ENCODE measurements around the gene SNX27.
"Not testable (repeated sequence)": the region's sequence is repeated elsewhere in the genome, so short reads cannot be mapped to it uniquely, and the experiment has no call there.

The SNX27 gene

DNA sequence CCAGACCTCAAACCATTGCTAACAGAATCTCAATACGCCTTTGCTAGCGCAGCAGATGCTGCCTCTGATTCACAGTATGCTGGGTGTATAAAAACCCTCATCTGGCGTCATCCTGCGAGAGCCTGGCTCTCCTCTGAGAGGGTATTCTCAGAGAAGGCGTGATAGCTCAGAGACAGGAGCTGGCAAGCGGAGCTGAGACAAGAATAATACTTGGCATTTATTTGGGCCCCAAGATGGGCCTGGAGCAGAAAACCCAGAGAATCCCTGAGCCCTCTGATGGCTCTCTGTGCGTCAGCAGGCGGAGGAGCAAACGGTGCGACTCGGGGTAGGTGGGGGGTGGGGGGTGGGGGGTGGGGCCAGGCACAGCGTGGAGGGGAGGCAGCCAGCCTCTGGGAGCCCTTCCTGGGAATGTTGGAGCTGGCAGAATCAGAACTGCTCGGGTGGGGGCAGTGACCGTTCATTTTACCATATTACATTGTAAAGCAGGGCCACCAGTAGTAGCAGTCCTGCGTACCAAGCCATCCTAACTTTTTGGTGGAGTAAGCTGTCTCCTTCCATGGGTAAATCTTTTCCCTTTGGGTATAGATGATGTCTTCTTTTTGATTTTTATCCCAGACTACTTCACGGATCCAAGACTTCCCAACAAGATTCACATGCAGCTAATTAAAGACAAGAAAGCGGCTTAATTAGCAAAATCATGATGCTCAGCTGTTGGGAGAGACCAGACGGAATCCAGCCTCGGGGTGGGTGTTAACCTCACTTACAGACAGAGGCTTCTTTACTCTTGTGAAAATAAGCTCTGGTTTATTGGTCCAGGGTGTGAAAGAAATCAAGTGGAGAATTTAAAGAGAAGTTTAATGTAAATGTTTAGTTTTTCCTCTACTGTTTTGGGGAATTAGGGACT, 116.6 kb downstream of the SNX27 start:
- Histone ChIP-seq H3K36me3 (ENCODE audit: control insufficient read depth in 1 of 2, insufficient read depth in 2 of 2, low read length in 2 of 2) (no peaks in the 10 kb centered on the region), H3K9ac (ENCODE audit: low read depth in 1 of 2, low read length in 2 of 2) (no peak overlapping the region), H3K9me3 (ENCODE audit: control insufficient read depth in 1 of 2, low read length in 2 of 2) (no peaks in the 10 kb centered on the region), H3K4me1 (ENCODE audit: control insufficient read depth in 1 of 2, insufficient read depth in 2 of 2, low read length in 2 of 2) (peaks cover 0 to 8% of the 10 kb centered on the region in 2 donors), H3K27ac (ENCODE audit: low read depth, low read length) (no peak overlapping the region), H3K4me3 (ENCODE audit: low read depth in 1 of 2, low read length in 2 of 2) (no peak overlapping the region), H3K27me3 (ENCODE audit: control insufficient read depth in 1 of 2, insufficient read depth in 2 of 2, low read length in 2 of 2) (no peaks in the 10 kb centered on the region)

DNA sequence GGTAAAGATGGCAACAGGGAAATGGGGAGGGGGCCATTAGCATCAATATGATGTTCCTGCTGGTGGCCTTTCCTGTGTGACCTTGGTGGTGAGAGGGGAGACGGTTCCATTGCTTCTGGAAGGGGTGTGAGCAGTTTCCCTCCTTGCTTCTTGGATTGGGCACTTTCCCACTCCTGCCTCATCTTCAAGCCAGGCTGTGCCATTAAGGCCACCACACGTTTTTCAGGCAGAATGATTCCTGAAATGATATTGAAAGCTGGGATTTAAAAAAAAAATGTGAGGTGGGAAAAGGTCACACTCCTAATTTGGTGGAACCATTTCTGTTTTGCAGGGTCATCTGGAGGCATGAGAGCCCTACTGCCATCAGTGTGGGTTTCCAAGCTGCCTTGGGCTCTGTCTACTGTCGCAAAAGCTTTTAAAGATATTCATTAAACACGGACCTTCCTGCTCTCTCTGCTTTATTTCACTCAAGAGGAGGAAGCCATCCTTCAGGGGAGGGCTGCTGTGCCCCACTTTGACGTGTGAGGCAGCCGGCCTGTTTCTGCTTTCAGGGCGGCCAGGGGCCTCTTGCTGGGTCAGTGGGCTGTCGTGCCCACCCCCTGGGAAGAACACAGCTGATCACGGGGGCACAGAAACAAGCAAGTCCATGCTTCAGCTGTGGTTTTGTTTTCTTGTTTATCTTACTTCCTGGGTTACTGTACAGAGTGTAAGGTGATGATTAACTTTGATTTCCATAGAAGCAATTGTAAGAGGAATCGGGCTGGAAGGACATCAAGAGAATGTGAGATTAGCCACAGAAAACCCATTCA, 117.5 kb downstream of the SNX27 start:
- no peaks in the 10 kb centered on the region for H3K9me3 ChIP-seq (ENCODE audit: control insufficient read depth in 1 of 2, low read length in 2 of 2)
- H3K4me3 ChIP-seq (ENCODE audit: low read depth in 1 of 2, low read length in 2 of 2): peak overlapping the region; percentile 46 to 50
- peaks cover 0 to 8% of the 10 kb centered on the region in 2 donors for H3K4me1 ChIP-seq (ENCODE audit: control insufficient read depth in 1 of 2, insufficient read depth in 2 of 2, low read length in 2 of 2)
- H3K27ac ChIP-seq (ENCODE audit: low read depth, low read length): peak overlapping the region; percentile 53
- H3K36me3 ChIP-seq (ENCODE audit: control insufficient read depth in 1 of 2, insufficient read depth in 2 of 2, low read length in 2 of 2): no peaks in the 10 kb centered on the region
- no peaks in the 10 kb centered on the region for H3K27me3 ChIP-seq (ENCODE audit: control insufficient read depth in 1 of 2, insufficient read depth in 2 of 2, low read length in 2 of 2)
- peak overlapping the region; percentile 5 to 51 for H3K9ac ChIP-seq (ENCODE audit: low read depth in 1 of 2, low read length in 2 of 2)

GRCh38 chr1:151729966-151730291, 118.1 kb downstream of the SNX27 start:
- Histone ChIP-seq H3K4me3 (ENCODE audit: low read depth in 1 of 2, low read length in 2 of 2) (no peak overlapping the region), H3K27me3 (ENCODE audit: control insufficient read depth in 1 of 2, insufficient read depth in 2 of 2, low read length in 2 of 2) (no peaks in the 10 kb centered on the region), H3K9ac (ENCODE audit: low read depth in 1 of 2, low read length in 2 of 2) (no peak overlapping the region)

DNA sequence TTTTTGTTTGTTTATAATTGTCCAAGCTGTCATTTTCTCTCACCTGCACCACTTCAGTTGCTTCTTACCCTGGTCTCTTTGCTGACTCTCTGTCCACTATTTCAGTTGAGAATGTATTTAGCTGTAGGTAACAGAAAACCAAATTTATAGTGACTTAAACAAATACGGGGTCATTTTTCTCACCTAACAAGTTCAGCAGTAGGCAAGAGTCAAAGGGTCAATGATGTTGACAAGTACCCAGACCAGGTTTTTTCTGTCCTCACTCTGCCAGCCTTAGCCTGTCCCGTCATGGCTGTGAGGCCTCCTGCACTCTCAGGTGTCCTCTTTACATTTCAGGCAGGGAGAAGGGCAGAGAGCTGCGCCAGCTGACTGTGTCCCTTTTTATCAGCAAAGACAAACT, 121.3 kb downstream of the SNX27 start:
- peaks cover 2 to 12% of the 10 kb centered on the region in 2 donors for H3K4me1 ChIP-seq (ENCODE audit: control insufficient read depth in 1 of 2, insufficient read depth in 2 of 2, low read length in 2 of 2)
- H3K27me3 ChIP-seq (ENCODE audit: control insufficient read depth in 1 of 2, insufficient read depth in 2 of 2, low read length in 2 of 2): no peaks in the 10 kb centered on the region
- H3K27ac ChIP-seq (ENCODE audit: low read depth, low read length): no peak overlapping the region
- peaks cover 10 to 14% of the 10 kb centered on the region in 2 donors for H3K9me3 ChIP-seq (ENCODE audit: control insufficient read depth in 1 of 2, low read length in 2 of 2)
- no peaks in the 10 kb centered on the region for H3K36me3 ChIP-seq (ENCODE audit: control insufficient read depth in 1 of 2, insufficient read depth in 2 of 2, low read length in 2 of 2)
- no peak overlapping the region for H3K4me3 ChIP-seq (ENCODE audit: low read depth in 1 of 2, low read length in 2 of 2)
- H3K9ac ChIP-seq (ENCODE audit: low read depth in 1 of 2, low read length in 2 of 2): no peak overlapping the region

More at GRCh38 chr1:151729966-151730291, 118.1 kb downstream of the SNX27 start:
- Histone ChIP-seq H3K4me1 (ENCODE audit: control insufficient read depth in 1 of 2, insufficient read depth in 2 of 2, low read length in 2 of 2) (peaks cover 1 to 11% of the 10 kb centered on the region in 2 donors), H3K36me3 (ENCODE audit: control insufficient read depth in 1 of 2, insufficient read depth in 2 of 2, low read length in 2 of 2) (no peaks in the 10 kb centered on the region), H3K9me3 (ENCODE audit: control insufficient read depth in 1 of 2, low read length in 2 of 2) (no peaks in the 10 kb centered on the region), H3K27ac (ENCODE audit: low read depth, low read length) (no peak overlapping the region)

DNA sequence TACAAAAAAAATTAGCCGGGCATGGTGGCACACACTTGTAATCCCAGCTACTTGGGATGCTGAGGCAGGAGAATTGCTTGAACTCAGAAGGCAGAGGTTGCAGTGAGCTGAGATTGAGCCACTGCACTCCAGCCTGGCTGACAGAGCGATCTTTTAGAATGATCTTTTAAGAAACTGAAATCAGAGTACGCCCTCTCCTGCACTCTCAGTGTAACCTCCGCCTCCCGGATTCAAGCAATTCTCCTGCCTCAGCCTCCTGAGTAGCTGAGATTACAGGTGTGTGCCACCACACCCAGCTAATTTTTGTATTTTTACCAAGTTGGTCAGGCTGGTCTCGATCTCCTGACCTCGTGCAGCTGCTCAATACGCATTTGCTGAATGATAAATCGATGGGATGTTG, 122.1 kb downstream of the SNX27 start:
- H3K27ac ChIP-seq (ENCODE audit: low read depth, low read length); H3K36me3 ChIP-seq (ENCODE audit: control insufficient read depth in 1 of 2, insufficient read depth in 2 of 2, low read length in 2 of 2); H3K9ac ChIP-seq (ENCODE audit: low read depth in 1 of 2, low read length in 2 of 2); H3K27me3 ChIP-seq (ENCODE audit: control insufficient read depth in 1 of 2, insufficient read depth in 2 of 2, low read length in 2 of 2); H3K4me3 ChIP-seq (ENCODE audit: low read depth in 1 of 2, low read length in 2 of 2): not testable (repeated sequence)
- Histone ChIP-seq H3K4me1 (ENCODE audit: control insufficient read depth in 1 of 2, insufficient read depth in 2 of 2, low read length in 2 of 2) (peaks cover 2 to 10% of the 10 kb centered on the region in 2 donors), H3K9me3 (ENCODE audit: control insufficient read depth in 1 of 2, low read length in 2 of 2) (peaks cover 10 to 14% of the 10 kb centered on the region in 2 donors)

DNA sequence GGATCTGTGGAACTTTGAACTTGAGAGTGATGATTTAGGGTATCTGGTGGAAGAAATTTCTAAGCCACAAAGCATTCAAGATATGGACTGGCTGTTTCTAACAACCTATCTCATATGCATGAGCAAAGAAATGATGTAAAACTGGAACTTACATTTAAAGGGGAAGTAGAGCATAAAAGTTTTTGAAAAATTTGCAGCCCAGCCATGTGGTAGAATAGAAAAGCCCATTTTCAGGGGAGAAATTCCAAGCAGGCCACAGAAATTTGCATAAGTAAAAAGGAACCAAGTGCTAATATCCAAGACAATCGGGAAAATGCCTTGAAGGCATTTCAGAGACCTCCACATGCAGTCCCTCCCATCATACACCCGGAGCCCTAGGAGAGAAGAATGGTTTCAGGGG, 125.2 kb downstream of the SNX27 start:
- Histone ChIP-seq H3K36me3 (ENCODE audit: control insufficient read depth in 1 of 2, insufficient read depth in 2 of 2, low read length in 2 of 2) (no peaks in the 10 kb centered on the region), H3K4me3 (ENCODE audit: low read depth in 1 of 2, low read length in 2 of 2) (no peak overlapping the region), H3K27me3 (ENCODE audit: control insufficient read depth in 1 of 2, insufficient read depth in 2 of 2, low read length in 2 of 2) (no peaks in the 10 kb centered on the region), H3K9ac (ENCODE audit: low read depth in 1 of 2, low read length in 2 of 2) (no peak overlapping the region), H3K4me1 (ENCODE audit: control insufficient read depth in 1 of 2, insufficient read depth in 2 of 2, low read length in 2 of 2) (peaks cover 2 to 4% of the 10 kb centered on the region in 2 donors), H3K9me3 (ENCODE audit: control insufficient read depth in 1 of 2, low read length in 2 of 2) (peaks cover 10 to 14% of the 10 kb centered on the region in 2 donors), H3K27ac (ENCODE audit: low read depth, low read length) (no peak overlapping the region)

DNA sequence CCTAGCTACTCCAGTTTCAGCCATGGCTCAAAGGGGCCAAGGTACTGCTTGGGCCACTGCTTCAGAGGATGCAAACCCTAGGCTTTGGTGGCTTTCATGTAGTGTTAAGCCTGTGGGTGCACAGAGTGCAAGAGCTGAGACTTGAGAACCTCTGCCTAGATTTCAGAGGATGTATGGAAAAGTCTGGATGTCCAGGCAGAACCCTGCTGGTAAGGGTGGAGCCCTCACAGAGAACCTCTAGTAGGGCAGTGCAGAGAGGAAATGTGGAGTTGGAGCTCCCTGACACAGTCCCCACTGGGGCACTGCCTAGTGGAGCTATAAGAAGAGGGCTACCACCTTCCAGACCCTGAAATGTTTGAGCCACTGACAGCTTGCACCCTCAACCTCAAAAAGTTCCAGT, 125.6 kb downstream of the SNX27 start:
- no peak overlapping the region for H3K27ac ChIP-seq (ENCODE audit: low read depth, low read length)
- peaks cover 2 to 4% of the 10 kb centered on the region in 2 donors for H3K4me1 ChIP-seq (ENCODE audit: control insufficient read depth in 1 of 2, insufficient read depth in 2 of 2, low read length in 2 of 2)
- H3K9me3 ChIP-seq (ENCODE audit: control insufficient read depth in 1 of 2, low read length in 2 of 2): peaks cover 10 to 14% of the 10 kb centered on the region in 2 donors
- no peaks in the 10 kb centered on the region for H3K27me3 ChIP-seq (ENCODE audit: control insufficient read depth in 1 of 2, insufficient read depth in 2 of 2, low read length in 2 of 2)
- no peak overlapping the region for H3K4me3 ChIP-seq (ENCODE audit: low read depth in 1 of 2, low read length in 2 of 2)
- H3K36me3 ChIP-seq (ENCODE audit: control insufficient read depth in 1 of 2, insufficient read depth in 2 of 2, low read length in 2 of 2): no peaks in the 10 kb centered on the region
- H3K9ac ChIP-seq (ENCODE audit: low read depth in 1 of 2, low read length in 2 of 2): no peak overlapping the region

GRCh38 chr1:151739590-151740355, 127.9 kb downstream of the SNX27 start:
- peaks cover 2 to 3% of the 10 kb centered on the region in 2 donors for H3K4me1 ChIP-seq (ENCODE audit: control insufficient read depth in 1 of 2, insufficient read depth in 2 of 2, low read length in 2 of 2)
- H3K9ac ChIP-seq (ENCODE audit: low read depth in 1 of 2, low read length in 2 of 2): no peak overlapping the region
- no peaks in the 10 kb centered on the region for H3K36me3 ChIP-seq (ENCODE audit: control insufficient read depth in 1 of 2, insufficient read depth in 2 of 2, low read length in 2 of 2)
- no peaks in the 10 kb centered on the region for H3K27me3 ChIP-seq (ENCODE audit: control insufficient read depth in 1 of 2, insufficient read depth in 2 of 2, low read length in 2 of 2)
- no peak overlapping the region for H3K27ac ChIP-seq (ENCODE audit: low read depth, low read length)
- peaks cover 10 to 14% of the 10 kb centered on the region in 2 donors for H3K9me3 ChIP-seq (ENCODE audit: control insufficient read depth in 1 of 2, low read length in 2 of 2)
- no peak overlapping the region for H3K4me3 ChIP-seq (ENCODE audit: low read depth in 1 of 2, low read length in 2 of 2)

- Histone ChIP-seq H3K36me3 (ENCODE audit: control insufficient read depth in 1 of 2, insufficient read depth in 2 of 2, low read length in 2 of 2) (no peaks in the 10 kb centered on the region), H3K9ac (ENCODE audit: low read depth in 1 of 2, low read length in 2 of 2) (no peak overlapping the region), H3K4me1 (ENCODE audit: control insufficient read depth in 1 of 2, insufficient read depth in 2 of 2, low read length in 2 of 2) (no peaks in the 10 kb centered on the region), H3K27me3 (ENCODE audit: control insufficient read depth in 1 of 2, insufficient read depth in 2 of 2, low read length in 2 of 2) (no peaks in the 10 kb centered on the region), H3K9me3 (ENCODE audit: control insufficient read depth in 1 of 2, low read length in 2 of 2) (peaks cover 10 to 13% of the 10 kb centered on the region in 2 donors), H3K4me3 (ENCODE audit: low read depth in 1 of 2, low read length in 2 of 2) (no peak overlapping the region), H3K27ac (ENCODE audit: low read depth, low read length) (no peak overlapping the region)
These were observed 129.7 kb downstream of the SNX27 start for GRCh38 chr1:151741516-151741915.
